Cardiac muscle cell (in vitro differentiated cells and primary cell): ENCODE results near the gene TAF13. TPM values are rescaled to one million over a fixed set of nuclear protein-coding genes. Genes with fewer than 3 reads are reported as not detected.

Experiments
- DNase-seq, 2 donors: peaks; one replicate each; pipeline versions ENCODE4 v3.0.0 to v3.0.0-alpha.2; 2010 to 2017; ENCODE audit warnings: low read depth in 1 of 2, low spot score in 1 of 2
- H3K27ac ChIP-seq: fragments of 200-600 bp; sonication (generic); 2 replicates; pipeline ENCODE4 v1.5.1; 2016
- H3K27me3 ChIP-seq: fragments of 200-600 bp; sonication (generic); 2 replicates; pipeline ENCODE4 v1.6.0; 2016; ENCODE audit warnings: control low read depth
- H3K36me3 ChIP-seq: fragments of 200-600 bp; sonication (generic); 2 replicates; pipeline ENCODE4 v1.5.1; 2016; ENCODE audit warnings: control low read depth
- H3K4me1 ChIP-seq: fragments of 200-600 bp; sonication (generic); 2 replicates; pipeline ENCODE4 v1.8.1; 2017; ENCODE audit warnings: low read depth, mild to moderate bottlenecking, mixed run types
- H3K4me3 ChIP-seq: fragments of 200-600 bp; sonication (generic); 2 replicates; pipeline ENCODE4 v1.5.1; 2016; ENCODE audit warnings: mild to moderate bottlenecking
- H3K9me3 ChIP-seq: fragments of 200-600 bp; sonication (generic); 2 replicates; pipeline ENCODE4 v1.5.1; 2017; ENCODE audit warnings: low read depth, mild to moderate bottlenecking, control low read depth
- polyA plus RNA-seq: library from polyadenylated mRNA; unstranded; fragments of >200 nt; fragmentation: Nextera tagmentation; extraction: Ambion mirVana; gene quantifications from 2 replicates; pipeline ENCODE4 v1.2.1, GENCODE V29; 2016
- total RNA-seq: library from RNA; depleted of rRNA; stranded (reverse); fragments of >200 nt; gene quantifications from 2 replicates; pipeline ENCODE4 v1.2.3, GENCODE V29; 2016
- TF ChIP-seq, protein P1 (sequence below): IDR thresholded peaks from 2 replicates; pipeline ENCODE4 v1.5.1; 2012; ENCODE audit warnings: low read depth, mild to moderate bottlenecking, low read length

Gene TAF13
- total and polyA plus RNA-seq, 2 experiments from 2014 or later = 7.2 to 14.0 TPM

DNA sequence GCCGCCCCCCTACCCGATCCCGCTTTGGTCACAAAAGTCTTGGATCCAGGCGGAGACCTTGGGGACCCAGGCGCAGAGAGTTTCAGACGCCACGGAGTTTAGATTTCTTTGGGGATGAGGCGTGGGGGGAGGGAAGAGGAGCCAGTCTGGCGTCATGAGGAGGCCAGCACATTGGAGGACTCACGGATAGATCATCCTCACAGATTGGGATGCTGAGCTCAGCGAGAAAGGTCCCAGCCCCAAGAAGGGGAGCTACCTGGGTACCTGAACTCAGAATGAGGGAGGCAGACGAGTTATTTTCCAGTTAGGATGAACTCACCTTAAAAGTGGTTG is 38.5 kb upstream of the TAF13 start:
- no peaks in the 10 kb centered on the region for H3K4me1 ChIP-seq
- TF ChIP-seq, protein P1, sequence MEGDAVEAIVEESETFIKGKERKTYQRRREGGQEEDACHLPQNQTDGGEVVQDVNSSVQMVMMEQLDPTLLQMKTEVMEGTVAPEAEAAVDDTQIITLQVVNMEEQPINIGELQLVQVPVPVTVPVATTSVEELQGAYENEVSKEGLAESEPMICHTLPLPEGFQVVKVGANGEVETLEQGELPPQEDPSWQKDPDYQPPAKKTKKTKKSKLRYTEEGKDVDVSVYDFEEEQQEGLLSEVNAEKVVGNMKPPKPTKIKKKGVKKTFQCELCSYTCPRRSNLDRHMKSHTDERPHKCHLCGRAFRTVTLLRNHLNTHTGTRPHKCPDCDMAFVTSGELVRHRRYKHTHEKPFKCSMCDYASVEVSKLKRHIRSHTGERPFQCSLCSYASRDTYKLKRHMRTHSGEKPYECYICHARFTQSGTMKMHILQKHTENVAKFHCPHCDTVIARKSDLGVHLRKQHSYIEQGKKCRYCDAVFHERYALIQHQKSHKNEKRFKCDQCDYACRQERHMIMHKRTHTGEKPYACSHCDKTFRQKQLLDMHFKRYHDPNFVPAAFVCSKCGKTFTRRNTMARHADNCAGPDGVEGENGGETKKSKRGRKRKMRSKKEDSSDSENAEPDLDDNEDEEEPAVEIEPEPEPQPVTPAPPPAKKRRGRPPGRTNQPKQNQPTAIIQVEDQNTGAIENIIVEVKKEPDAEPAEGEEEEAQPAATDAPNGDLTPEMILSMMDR = no peak
- H3K4me3 ChIP-seq = no peak overlapping the region
- no peaks in the 10 kb centered on the region for H3K9me3 ChIP-seq
- no peak overlapping the region for H3K27ac ChIP-seq
- no peak for DNase-seq
- no peaks in the 10 kb centered on the region for H3K36me3 ChIP-seq
- peaks cover 82% of the 10 kb centered on the region for H3K27me3 ChIP-seq

DNA sequence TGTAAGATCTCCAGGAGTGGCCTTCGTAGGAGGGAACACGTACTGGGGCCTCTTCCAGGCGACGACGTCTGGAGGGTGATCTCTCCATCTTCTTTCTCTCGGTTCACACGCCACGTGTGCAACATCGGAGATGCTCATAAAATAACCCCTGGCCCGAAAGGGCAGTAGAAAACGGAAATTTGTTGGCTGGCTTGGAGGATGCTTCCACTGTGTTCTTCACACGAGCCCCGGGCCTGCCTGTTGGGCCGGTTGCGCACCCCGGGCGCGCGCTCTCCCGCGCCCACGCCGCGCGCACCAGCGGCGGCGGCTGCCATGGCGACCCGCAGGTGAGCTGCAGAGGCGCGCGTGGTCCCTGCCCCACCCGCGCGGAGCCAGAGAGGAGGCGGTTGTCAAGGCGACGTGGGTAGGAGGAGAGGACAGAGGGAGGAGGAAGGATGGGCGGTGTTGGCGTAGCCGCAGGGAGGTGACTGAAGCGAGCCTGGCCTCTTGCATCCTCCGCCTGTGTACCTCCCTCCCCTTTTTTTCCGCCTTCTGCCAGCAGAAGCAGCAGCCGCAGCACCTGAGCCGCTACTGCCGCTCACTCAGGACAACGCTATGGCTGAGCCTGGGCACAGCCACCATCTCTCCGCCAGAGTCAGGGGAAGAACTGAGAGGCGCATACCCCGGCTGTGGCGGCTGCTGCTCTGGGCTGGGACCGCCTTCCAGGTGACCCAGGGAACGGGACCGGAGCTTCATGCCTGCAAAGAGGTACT is 38.0 kb upstream of the TAF13 start, which contains the start of gene ELAPOR1:
Gene ELAPOR1 (plus strand): TSS at position 526 of the 752 bp plus-strand sequence. CDS start 69 bp downstream, at position 595.
- peak in 1 of 2 donors; percentile 47 for DNase-seq
- no peaks in the 10 kb centered on the region for H3K9me3 ChIP-seq
- H3K27ac ChIP-seq = no peak within 1 kb of the TSS
- TF ChIP-seq, protein P1 = no peak
- no peaks in the 10 kb centered on the region for H3K36me3 ChIP-seq
- peaks cover 86% of the 10 kb centered on the region for H3K27me3 ChIP-seq
- H3K4me3 ChIP-seq = peak within 1 kb of the TSS; percentile 27
- no peaks in the 10 kb centered on the region for H3K4me1 ChIP-seq

DNA sequence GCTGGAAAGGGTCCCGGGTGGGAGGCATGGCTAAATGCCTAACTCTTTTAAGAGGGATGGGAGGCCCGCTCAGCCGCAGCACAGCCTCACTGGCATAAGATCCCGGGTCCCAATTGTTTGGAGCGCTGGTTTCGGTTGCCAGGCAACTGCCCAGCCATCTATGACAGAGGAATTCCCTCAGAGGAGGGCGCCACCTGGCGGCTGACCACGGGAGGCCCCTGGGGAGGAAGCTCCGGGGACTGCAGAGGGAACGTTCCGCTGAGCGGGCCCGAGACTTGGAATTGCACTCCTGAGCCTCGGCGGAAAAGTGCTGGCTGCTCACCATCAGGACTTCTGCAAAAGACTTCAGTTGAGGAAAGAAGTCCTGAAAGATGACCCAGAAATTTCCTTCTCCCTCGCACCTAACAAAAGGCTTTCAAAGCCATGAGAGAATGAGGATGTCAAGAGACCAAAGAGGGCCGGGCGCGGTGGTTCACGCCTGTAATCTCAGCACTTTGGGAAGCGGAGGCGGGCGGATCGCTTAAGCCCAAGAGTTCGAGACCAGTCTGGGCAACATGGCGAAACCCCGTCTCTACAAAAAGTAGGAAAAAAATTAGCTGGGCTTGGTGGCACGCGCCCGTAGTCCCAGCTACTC is 37.0 kb upstream of the TAF13 start:
- no peaks in the 10 kb centered on the region for H3K36me3 ChIP-seq
- H3K27ac ChIP-seq = no peak overlapping the region
- H3K27me3 ChIP-seq = peaks cover 94% of the 10 kb centered on the region
- H3K9me3 ChIP-seq = no peaks in the 10 kb centered on the region
- no peak overlapping the region for H3K4me3 ChIP-seq
- TF ChIP-seq, protein P1 = peak; percentile 99
- H3K4me1 ChIP-seq = no peaks in the 10 kb centered on the region
- DNase-seq = peak; percentile 93 to 95

DNA sequence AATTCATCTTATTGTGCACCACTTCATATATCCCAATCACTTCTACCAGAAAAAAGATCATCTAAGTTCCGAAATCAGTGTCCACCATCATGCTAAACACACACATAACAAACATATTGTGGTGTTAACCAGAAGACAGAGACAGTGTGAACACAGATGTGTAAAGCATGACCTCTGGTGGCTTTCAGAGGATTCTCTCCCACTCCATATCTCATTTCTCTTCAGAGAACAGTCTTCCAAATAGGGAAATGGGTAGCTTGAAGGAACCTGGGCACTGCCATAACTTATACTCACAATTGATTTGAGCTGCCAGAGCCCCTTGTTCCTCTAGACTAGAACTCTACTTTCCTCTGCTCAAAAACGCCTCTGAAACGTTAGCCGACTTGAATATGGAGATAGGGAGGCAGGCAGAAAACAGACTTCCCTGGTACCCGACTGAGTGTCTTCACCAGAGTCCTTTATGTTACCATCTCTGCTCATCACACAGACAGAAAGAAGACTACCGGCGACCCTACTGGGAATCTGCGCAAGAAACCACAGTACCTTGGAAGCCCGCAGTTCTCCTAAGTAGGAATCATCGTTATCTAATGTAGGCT is 36.4 kb upstream of the TAF13 start:
- TF ChIP-seq, protein P1 = peak; percentile 14
- no peaks in the 10 kb centered on the region for H3K9me3 ChIP-seq
- peak in 1 of 2 donors; percentile 49 for DNase-seq
- no peak overlapping the region for H3K27ac ChIP-seq
- H3K4me1 ChIP-seq = no peaks in the 10 kb centered on the region
- no peak overlapping the region for H3K4me3 ChIP-seq
- peaks cover 90% of the 10 kb centered on the region for H3K27me3 ChIP-seq
- no peaks in the 10 kb centered on the region for H3K36me3 ChIP-seq

DNA sequence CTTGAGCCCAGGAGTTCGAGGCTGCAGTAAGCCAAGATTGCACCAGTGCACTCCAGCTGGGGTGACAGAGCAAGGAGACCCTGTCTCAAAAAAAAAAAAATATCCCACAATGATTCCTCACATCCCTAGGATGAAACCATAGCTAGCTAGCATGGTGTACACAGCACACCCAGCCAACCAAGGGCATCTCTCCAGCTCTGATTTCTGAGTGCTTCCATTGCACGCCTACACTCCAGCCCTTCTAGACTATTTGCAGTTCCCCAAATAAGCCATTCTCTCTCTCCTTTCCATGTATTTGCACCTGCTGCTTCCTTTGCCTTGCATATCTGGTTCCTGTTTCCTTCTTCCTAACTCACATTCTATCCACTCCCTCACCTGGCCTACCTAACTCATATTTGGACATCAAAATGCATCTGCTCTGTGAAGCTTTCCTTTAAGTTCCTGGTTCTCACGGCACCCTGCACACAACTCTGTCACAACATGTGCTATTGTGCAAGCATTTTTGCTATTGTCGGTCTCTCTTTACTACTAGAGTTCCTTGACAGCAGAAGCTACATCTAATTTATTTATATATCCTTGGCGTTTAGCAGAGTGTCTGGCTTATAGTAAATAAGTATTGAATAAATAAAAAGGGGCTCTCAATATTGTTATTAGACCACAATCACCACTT is 35.7 kb upstream of the TAF13 start:
- Histone ChIP-seq H3K9me3 (no peaks in the 10 kb centered on the region), H3K4me3 (no peak overlapping the region), H3K36me3 (no peaks in the 10 kb centered on the region), H3K27ac (no peak overlapping the region), H3K4me1 (no peaks in the 10 kb centered on the region), H3K27me3 (peaks cover 89% of the 10 kb centered on the region)
- TF ChIP-seq, protein P1 = no peak
- DNase-seq = no peak
